NCI-H226 (cell line): Measurements from ENCODE around the gene STARD4.

Experiments
- DNase-seq: peaks from one replicate; pipeline ENCODE4 v3.0.0-alpha.2; 2015

The STARD4 gene

DNA sequence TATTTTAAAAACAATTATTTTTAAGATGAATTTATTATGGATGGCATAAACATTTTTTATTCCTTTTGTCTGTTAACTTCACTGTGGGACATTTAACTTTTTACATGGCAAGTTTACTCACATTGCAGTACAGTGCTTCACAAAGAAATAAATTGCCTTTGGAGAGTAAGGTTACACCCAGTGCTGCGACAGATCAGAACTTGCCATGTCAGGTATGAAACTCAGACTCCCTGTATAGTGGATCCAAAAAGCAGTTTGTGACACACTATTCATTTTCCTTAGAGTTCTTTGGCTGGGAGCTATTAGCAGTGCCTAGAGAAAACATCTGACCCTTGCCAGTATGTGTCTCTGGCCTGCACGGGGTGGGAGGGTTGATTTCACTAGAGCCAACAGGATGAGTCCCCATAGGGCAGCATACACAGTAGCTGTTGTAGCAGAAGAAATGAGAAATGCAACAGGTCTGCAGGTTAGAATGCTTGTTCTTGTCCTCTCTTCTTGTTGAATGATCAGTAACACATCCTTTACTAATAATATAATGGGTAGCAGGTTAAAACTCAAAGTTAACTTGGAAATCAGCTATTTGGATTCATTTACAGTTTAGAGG lies 42.9 kb downstream of the STARD4 start:
- DNase-seq = no peak

DNA sequence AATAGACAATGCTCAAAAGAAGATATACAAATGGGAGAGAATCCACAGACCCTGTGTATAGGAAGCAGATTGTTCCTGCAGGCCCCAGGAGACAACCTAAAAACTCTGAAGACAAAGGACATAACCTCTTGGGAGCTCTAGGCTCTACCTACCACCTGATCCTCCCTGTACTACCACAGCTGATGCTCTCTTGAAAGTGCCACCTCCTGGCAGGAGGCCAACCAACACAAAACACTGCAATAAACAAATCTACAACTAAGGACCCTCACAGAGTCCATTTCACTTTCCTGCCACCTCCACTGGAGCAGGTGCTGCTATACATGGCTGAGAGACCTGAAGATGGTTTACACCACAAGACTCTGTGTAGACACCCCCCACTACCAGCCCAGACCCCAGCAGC lies 49.0 kb downstream of the STARD4 start:
- DNase-seq = no peak

GRCh38 chr5:111461934-111462333 lies 50.4 kb downstream of the STARD4 start:
- no peak for DNase-seq

DNA sequence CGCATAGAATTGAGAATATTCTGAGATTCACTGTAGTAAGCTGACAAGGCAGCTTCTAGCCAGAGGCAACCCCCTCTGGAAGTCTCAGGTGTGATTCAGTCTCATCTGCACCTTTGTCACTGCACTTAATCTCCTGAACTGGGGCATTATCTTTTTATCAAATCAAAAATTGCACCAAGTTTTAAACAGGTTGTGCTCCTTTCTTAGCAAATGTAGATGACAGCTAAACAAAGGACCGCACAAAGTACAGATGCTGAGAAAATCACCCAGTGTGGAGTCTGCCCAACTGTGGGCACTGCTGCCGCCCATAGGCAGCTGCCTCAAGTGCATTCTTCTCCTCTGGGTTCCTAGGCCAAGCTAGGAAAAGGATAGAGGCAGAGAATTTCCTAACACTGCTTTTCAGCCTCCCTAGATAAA lies 51.1 kb downstream of the STARD4 start:
- peak; percentile 47 for DNase-seq

- no peak for DNase-seq
Observed at GRCh38 chr5:111454776-111455175, 57.6 kb downstream of the STARD4 start.

GRCh38 chr5:111454198-111454622 lies 58.1 kb downstream of the STARD4 start:
- peak; percentile 41 for DNase-seq

DNA sequence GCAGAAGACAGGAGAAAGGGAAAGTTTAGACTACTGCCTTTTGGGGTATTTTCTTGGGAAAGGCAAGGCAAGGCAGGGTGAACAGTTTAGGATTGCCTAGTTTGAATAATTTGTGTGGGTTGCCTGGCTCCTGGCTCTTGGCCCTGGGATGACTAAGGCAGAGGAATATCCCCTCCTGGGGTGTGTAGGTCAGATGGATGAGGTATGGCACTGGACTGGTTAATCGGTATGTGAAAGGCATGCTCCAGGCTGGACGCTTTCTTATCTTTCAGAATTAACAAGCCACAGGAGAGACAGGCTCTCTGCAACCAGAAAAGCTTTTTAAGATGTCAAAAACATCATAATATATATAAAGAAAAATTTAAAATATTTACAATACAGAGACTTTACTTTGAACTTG lies 58.6 kb downstream of the STARD4 start:
- DNase-seq = peak; percentile 89

- DNase-seq = peak; percentile 68
Observed at GRCh38 chr5:111453295-111453694, 59.0 kb downstream of the STARD4 start.

- no peak for DNase-seq
Observed at GRCh38 chr5:111447822-111448221, 64.5 kb downstream of the STARD4 start.

DNA sequence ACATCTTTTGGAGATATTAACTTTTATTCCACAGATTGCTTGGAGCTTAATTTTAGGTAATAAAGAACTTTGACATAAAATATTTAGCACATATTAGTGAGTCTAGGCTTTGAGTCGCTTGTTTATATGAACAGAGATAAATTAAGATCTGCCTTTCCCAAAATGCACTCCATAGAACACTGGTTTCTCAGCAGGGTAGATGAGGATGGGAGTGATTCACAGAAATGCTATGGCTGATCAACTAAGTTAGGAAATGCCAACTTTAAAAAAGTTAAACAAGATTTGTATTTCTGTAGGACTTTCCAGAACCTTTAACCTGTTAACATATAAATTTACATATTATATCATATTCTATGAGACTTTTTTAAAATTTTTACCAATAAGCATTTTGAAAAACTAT lies 65.2 kb downstream of the STARD4 start:
- DNase-seq = peak; percentile 13
